ENCODE results near the gene SAMD14. TPM values are rescaled to one million over a fixed set of nuclear protein-coding genes. Genes with fewer than 3 reads are reported as not detected.

SAMD14 gene
- total RNA-seq, 1 donor from 2014 or later = 82.0 TPM

DNA sequence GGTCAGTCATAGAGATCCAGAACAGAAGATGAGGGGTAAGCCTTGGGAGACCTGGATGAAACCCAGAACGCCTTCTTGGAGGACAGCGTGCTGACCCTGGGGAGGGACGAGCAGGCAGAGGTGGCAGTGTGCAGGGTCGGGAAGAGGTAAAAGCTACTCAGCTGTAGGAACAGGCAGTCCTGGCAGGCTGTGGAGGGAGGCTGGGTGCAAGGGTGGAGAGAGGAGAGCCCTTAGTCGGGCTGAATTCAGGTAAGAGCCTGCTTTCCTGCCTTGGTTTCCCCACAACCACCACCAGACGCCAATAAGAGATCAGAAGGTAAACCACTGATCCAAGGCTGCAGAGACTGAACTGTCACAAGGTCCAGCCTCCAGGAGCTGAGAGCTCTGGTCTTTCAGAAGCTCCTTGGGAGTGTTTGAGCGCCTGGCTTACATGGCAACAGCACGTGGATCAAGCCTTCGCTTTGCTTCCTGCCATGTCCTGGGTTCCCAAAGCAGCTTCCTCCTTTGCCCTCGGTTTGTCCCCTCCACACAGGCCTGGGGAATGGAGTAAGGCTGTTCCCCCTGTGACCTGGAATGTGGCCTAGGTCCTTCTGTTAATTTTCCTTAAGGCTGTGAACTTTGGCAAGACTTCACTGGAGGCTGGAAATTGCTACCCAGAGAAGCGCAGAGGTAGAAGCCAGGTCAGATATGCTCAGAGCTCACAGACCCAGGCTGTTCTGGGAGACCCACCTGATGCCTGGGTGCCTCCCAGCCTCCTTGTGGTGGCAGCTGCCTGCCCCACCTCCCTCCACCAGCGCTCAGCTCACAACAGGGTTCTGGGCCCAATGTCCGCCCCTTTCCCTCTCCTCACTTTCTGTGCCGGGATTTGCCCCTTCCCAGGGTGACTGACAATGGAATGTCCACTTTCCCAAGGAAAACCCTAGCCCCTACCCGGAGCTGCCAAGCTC is 38.7 kb downstream of the SAMD14 start:
- Mint-ChIP-seq H3K36me3 (ENCODE audit: low read depth, unreplicated experiment) (no peaks in the 10 kb centered on the region), H3K4me3 (ENCODE audit: unreplicated experiment) (no peak overlapping the region), H3K27ac (ENCODE audit: unreplicated experiment) (no peak overlapping the region), H3K4me1 (ENCODE audit: unreplicated experiment) (peaks cover 12% of the 10 kb centered on the region), H3K9me3 (ENCODE audit: unreplicated experiment) (no peaks in the 10 kb centered on the region), H3K27me3 (ENCODE audit: unreplicated experiment) (peaks cover 10% of the 10 kb centered on the region)
- TF ChIP-seq, protein P1, sequence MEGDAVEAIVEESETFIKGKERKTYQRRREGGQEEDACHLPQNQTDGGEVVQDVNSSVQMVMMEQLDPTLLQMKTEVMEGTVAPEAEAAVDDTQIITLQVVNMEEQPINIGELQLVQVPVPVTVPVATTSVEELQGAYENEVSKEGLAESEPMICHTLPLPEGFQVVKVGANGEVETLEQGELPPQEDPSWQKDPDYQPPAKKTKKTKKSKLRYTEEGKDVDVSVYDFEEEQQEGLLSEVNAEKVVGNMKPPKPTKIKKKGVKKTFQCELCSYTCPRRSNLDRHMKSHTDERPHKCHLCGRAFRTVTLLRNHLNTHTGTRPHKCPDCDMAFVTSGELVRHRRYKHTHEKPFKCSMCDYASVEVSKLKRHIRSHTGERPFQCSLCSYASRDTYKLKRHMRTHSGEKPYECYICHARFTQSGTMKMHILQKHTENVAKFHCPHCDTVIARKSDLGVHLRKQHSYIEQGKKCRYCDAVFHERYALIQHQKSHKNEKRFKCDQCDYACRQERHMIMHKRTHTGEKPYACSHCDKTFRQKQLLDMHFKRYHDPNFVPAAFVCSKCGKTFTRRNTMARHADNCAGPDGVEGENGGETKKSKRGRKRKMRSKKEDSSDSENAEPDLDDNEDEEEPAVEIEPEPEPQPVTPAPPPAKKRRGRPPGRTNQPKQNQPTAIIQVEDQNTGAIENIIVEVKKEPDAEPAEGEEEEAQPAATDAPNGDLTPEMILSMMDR (IDR thresholded peaks at IDR 0.05; ENCODE audit: unreplicated experiment) = no peak
- no peak for DNase-seq (ENCODE audit: low spot score)

DNA sequence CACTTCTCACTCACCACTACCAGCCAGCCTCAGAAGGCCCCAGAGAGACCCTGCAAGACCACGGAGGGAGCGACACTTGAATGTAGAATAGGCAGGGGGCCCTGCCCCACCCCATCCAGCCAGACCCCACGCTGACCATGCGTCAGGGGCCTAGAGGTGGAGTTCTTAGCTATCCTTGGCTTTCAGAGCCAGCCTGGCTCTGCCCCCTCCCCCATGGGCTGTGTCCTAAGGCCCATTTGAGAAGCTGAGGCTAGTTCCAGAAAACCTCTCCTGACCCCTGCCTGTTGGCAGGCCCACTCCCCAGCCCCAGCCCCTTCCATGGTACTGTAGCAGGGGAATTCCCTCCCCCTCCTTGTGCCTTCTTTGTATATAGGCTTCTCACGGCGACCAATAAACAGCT is 39.9 kb downstream of the SAMD14 start:
- H3K27me3 Mint-ChIP-seq (ENCODE audit: unreplicated experiment) = peaks cover 9% of the 10 kb centered on the region
- no peaks in the 10 kb centered on the region for H3K9me3 Mint-ChIP-seq (ENCODE audit: unreplicated experiment)
- H3K36me3 Mint-ChIP-seq (ENCODE audit: low read depth, unreplicated experiment) = no peaks in the 10 kb centered on the region
- H3K4me1 Mint-ChIP-seq (ENCODE audit: unreplicated experiment) = peaks cover 7% of the 10 kb centered on the region
- DNase-seq (ENCODE audit: low spot score) = no peak
- no peak overlapping the region for H3K4me3 Mint-ChIP-seq (ENCODE audit: unreplicated experiment)
- no peak overlapping the region for H3K27ac Mint-ChIP-seq (ENCODE audit: unreplicated experiment)
- TF ChIP-seq, protein P1 (IDR thresholded peaks at IDR 0.05; ENCODE audit: unreplicated experiment) = no peak

DNA sequence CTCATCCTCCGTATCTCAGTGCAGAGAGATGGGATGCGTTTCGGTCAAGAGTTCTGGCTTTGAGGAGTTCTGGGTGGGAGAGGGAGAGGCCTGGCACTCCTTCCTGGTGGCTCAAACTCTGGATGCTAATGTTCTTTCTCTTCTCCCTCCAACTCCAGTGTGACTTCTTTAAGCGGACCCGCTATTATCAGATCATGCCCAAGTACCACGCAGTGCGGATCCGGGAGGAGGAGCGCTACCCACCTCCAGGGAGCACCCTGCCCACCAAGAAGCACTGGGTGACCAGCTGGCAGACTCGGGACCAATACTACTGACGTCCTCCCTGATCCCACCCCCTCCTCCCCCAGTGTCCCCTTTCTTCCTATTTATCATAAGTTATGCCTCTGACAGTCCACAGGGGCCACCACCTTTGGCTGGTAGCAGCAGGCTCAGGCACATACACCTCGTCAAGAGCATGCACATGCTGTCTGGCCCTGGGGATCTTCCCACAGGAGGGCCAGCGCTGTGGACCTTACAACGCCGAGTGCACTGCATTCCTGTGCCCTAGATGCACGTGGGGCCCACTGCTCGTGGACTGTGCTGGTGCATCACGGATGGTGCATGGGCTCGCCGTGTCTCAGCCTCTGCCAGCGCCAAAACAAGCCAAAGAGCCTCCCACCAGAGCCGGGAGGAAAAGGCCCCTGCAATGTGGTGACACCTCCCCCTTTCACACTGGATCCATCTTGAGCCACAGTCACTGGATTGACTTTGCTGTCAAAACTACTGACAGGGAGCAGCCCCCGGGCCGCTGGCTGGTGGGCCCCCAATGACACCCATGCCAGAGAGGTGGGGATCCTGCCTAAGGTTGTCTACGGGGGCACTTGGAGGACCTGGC is 40.8 kb downstream of the SAMD14 start:
- H3K4me3 Mint-ChIP-seq (ENCODE audit: unreplicated experiment) = no peak overlapping the region
- peaks cover 1% of the 10 kb centered on the region for H3K27me3 Mint-ChIP-seq (ENCODE audit: unreplicated experiment)
- TF ChIP-seq, protein P1 (IDR thresholded peaks at IDR 0.05; ENCODE audit: unreplicated experiment) = no peak
- H3K36me3 Mint-ChIP-seq (ENCODE audit: low read depth, unreplicated experiment) = no peaks in the 10 kb centered on the region
- no peaks in the 10 kb centered on the region for H3K9me3 Mint-ChIP-seq (ENCODE audit: unreplicated experiment)
- no peak for DNase-seq (ENCODE audit: low spot score)
- no peak overlapping the region for H3K27ac Mint-ChIP-seq (ENCODE audit: unreplicated experiment)
- no peaks in the 10 kb centered on the region for H3K4me1 Mint-ChIP-seq (ENCODE audit: unreplicated experiment)

DNA sequence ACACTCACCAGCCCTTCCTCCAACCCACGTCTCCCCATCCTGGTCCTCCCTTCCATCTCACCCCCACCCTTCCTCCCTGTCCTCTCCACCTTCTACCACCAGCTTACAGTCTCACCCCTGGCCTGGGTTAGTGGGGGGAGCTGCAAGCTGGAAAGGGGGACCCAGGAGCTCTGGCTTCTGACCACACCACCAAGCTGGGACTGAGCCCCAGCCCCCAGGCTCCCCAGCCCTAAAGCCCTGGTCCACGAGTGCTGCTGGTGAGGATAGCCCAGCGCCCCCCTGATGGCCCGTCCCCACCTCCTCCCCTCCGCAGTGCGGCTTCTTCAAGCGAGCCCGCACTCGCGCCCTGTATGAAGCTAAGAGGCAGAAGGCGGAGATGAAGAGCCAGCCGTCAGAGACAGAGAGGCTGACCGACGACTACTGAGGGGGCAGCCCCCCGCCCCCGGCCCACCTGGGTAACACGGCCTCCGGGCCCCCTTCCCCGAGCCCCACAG is 42.0 kb downstream of the SAMD14 start:
- TF ChIP-seq, protein P1 (IDR thresholded peaks at IDR 0.05; ENCODE audit: unreplicated experiment) = no peak
- no peaks in the 10 kb centered on the region for H3K36me3 Mint-ChIP-seq (ENCODE audit: low read depth, unreplicated experiment)
- peaks cover 3% of the 10 kb centered on the region for H3K27me3 Mint-ChIP-seq (ENCODE audit: unreplicated experiment)
- H3K4me3 Mint-ChIP-seq (ENCODE audit: unreplicated experiment) = no peak overlapping the region
- no peak for DNase-seq (ENCODE audit: low spot score)
- no peaks in the 10 kb centered on the region for H3K9me3 Mint-ChIP-seq (ENCODE audit: unreplicated experiment)
- H3K27ac Mint-ChIP-seq (ENCODE audit: unreplicated experiment) = no peak overlapping the region
- no peaks in the 10 kb centered on the region for H3K4me1 Mint-ChIP-seq (ENCODE audit: unreplicated experiment)

Measured in endothelial cell (in vitro differentiated cells).